ENCODE measurements around the gene ARFGAP3. TPM values are rescaled to one million over a fixed set of nuclear protein-coding genes. Genes with fewer than 3 reads are reported as not detected.

The ARFGAP3 gene
- total RNA-seq, 2 donors from 2014 or later = 38.0 to 46.3 TPM

- no peak for ATAC-seq (replicated peaks in 1 of 2)
- H3K27me3 Mint-ChIP-seq (ENCODE audit: low read depth) = no peaks in the 10 kb centered on the region
- H3K9me3 Mint-ChIP-seq = no peaks in the 10 kb centered on the region
- H3K36me3 Mint-ChIP-seq (ENCODE audit: insufficient read depth in 2 of 2) = peaks cover 0 to 3% of the 10 kb centered on the region in 2 donors
- no peak for DNase-seq
- H3K4me1 Mint-ChIP-seq (ENCODE audit: low read depth) = no peaks in the 10 kb centered on the region
- H3K4me3 Mint-ChIP-seq = no peak overlapping the region
- no peak overlapping the region for H3K27ac Mint-ChIP-seq
Measured at GRCh38 chr22:42879371-42880021, 22.4 kb upstream of the ARFGAP3 start.

GRCh38 chr22:42878561-42879305 is 21.7 kb upstream of the ARFGAP3 start:
- DNase-seq (no peak), ATAC-seq (replicated peaks in 1 of 2) (no peak)
- H3K4me1 Mint-ChIP-seq (ENCODE audit: low read depth) = no peaks in the 10 kb centered on the region
- H3K27ac Mint-ChIP-seq = peak overlapping the region; percentile 32
- H3K9me3 Mint-ChIP-seq = no peaks in the 10 kb centered on the region
- H3K27me3 Mint-ChIP-seq (ENCODE audit: low read depth) = no peaks in the 10 kb centered on the region
- H3K36me3 Mint-ChIP-seq (ENCODE audit: insufficient read depth in 2 of 2) = peaks cover 0 to 3% of the 10 kb centered on the region in 2 donors
- H3K4me3 Mint-ChIP-seq = no peak overlapping the region

- ATAC-seq (replicated peaks in 1 of 2) (no peak), DNase-seq (no peak)
- Mint-ChIP-seq H3K27me3 (ENCODE audit: low read depth) (no peaks in the 10 kb centered on the region), H3K9me3 (no peaks in the 10 kb centered on the region), H3K4me3 (no peak overlapping the region), H3K4me1 (ENCODE audit: low read depth) (no peaks in the 10 kb centered on the region), H3K36me3 (ENCODE audit: insufficient read depth in 2 of 2) (peaks cover 0 to 3% of the 10 kb centered on the region in 2 donors), H3K27ac (no peak overlapping the region)
Measured at GRCh38 chr22:42877597-42878340, 20.7 kb upstream of the ARFGAP3 start.

- H3K4me1 Mint-ChIP-seq (ENCODE audit: low read depth) = no peaks in the 10 kb centered on the region
- H3K27ac Mint-ChIP-seq = no peak overlapping the region
- no peak overlapping the region for H3K4me3 Mint-ChIP-seq
- H3K36me3 Mint-ChIP-seq (ENCODE audit: insufficient read depth in 2 of 2) = peaks cover 0 to 3% of the 10 kb centered on the region in 2 donors
- H3K9me3 Mint-ChIP-seq = no peaks in the 10 kb centered on the region
- no peaks in the 10 kb centered on the region for H3K27me3 Mint-ChIP-seq (ENCODE audit: low read depth)
- ATAC-seq (replicated peaks in 1 of 2) (no peak), DNase-seq (no peak)
Measured at GRCh38 chr22:42877158-42877557, 20.1 kb upstream of the ARFGAP3 start.

GRCh38 chr22:42876041-42876440 is 19.0 kb upstream of the ARFGAP3 start:
- H3K9me3 Mint-ChIP-seq = no peaks in the 10 kb centered on the region
- H3K36me3 Mint-ChIP-seq (ENCODE audit: insufficient read depth in 2 of 2) = peaks cover 0 to 3% of the 10 kb centered on the region in 2 donors
- no peak for ATAC-seq (replicated peaks in 1 of 2)
- H3K27ac Mint-ChIP-seq = no peak overlapping the region
- no peak for DNase-seq
- no peaks in the 10 kb centered on the region for H3K27me3 Mint-ChIP-seq (ENCODE audit: low read depth)
- no peak overlapping the region for H3K4me3 Mint-ChIP-seq
- H3K4me1 Mint-ChIP-seq (ENCODE audit: low read depth) = no peaks in the 10 kb centered on the region

GRCh38 chr22:42874010-42874409 is 16.9 kb upstream of the ARFGAP3 start:
- ATAC-seq (replicated peaks in 1 of 2) (no peak), DNase-seq (no peak)
- no peak overlapping the region for H3K4me3 Mint-ChIP-seq
- H3K27me3 Mint-ChIP-seq (ENCODE audit: low read depth) = no peaks in the 10 kb centered on the region
- peaks cover 0 to 3% of the 10 kb centered on the region in 2 donors for H3K36me3 Mint-ChIP-seq (ENCODE audit: insufficient read depth in 2 of 2)
- H3K4me1 Mint-ChIP-seq (ENCODE audit: low read depth) = no peaks in the 10 kb centered on the region
- H3K9me3 Mint-ChIP-seq = no peaks in the 10 kb centered on the region
- H3K27ac Mint-ChIP-seq = no peak overlapping the region

- H3K36me3 Mint-ChIP-seq (ENCODE audit: insufficient read depth in 2 of 2) = peaks cover 0 to 3% of the 10 kb centered on the region in 2 donors
- DNase-seq = no peak
Measured at GRCh38 chr22:42873356-42873755, 16.3 kb upstream of the ARFGAP3 start.

GRCh38 chr22:42872821-42873220 is 15.7 kb upstream of the ARFGAP3 start:
- peak overlapping the region; percentile 28 for H3K27ac Mint-ChIP-seq
- no peak overlapping the region for H3K4me3 Mint-ChIP-seq
- ATAC-seq (replicated peaks in 1 of 2) (no peak), DNase-seq (no peak)
- H3K9me3 Mint-ChIP-seq = no peaks in the 10 kb centered on the region
- peaks cover 2% of the 10 kb centered on the region for H3K4me1 Mint-ChIP-seq (ENCODE audit: low read depth)
- peaks cover 0 to 3% of the 10 kb centered on the region in 2 donors for H3K36me3 Mint-ChIP-seq (ENCODE audit: insufficient read depth in 2 of 2)
- H3K27me3 Mint-ChIP-seq (ENCODE audit: low read depth) = no peaks in the 10 kb centered on the region

More at GRCh38 chr22:42873356-42873755, 16.3 kb upstream of the ARFGAP3 start:
- Mint-ChIP-seq H3K27ac (no peak overlapping the region), H3K27me3 (ENCODE audit: low read depth) (no peaks in the 10 kb centered on the region), H3K4me3 (no peak overlapping the region), H3K9me3 (no peaks in the 10 kb centered on the region), H3K4me1 (ENCODE audit: low read depth) (no peaks in the 10 kb centered on the region)
- ATAC-seq (replicated peaks in 1 of 2) = peak; percentile 17 to 18

- no peak overlapping the region for H3K27ac Mint-ChIP-seq
- no peaks in the 10 kb centered on the region for H3K9me3 Mint-ChIP-seq
- ATAC-seq (replicated peaks in 1 of 2) (no peak), DNase-seq (no peak)
- H3K27me3 Mint-ChIP-seq (ENCODE audit: low read depth) = no peaks in the 10 kb centered on the region
- no peak overlapping the region for H3K4me3 Mint-ChIP-seq
- H3K36me3 Mint-ChIP-seq (ENCODE audit: insufficient read depth in 2 of 2) = peaks cover 0 to 3% of the 10 kb centered on the region in 2 donors
- peaks cover 7% of the 10 kb centered on the region for H3K4me1 Mint-ChIP-seq (ENCODE audit: low read depth)
Measured at GRCh38 chr22:42871146-42872050, 14.3 kb upstream of the ARFGAP3 start.

GRCh38 chr22:42869888-42870480 is 12.9 kb upstream of the ARFGAP3 start:
- Mint-ChIP-seq H3K27me3 (ENCODE audit: low read depth) (no peaks in the 10 kb centered on the region), H3K27ac (no peak overlapping the region), H3K4me3 (no peak overlapping the region), H3K36me3 (ENCODE audit: insufficient read depth in 2 of 2) (peaks cover 2 to 3% of the 10 kb centered on the region in 2 donors), H3K9me3 (no peaks in the 10 kb centered on the region), H3K4me1 (ENCODE audit: low read depth) (peaks cover 8% of the 10 kb centered on the region)
- no peak for ATAC-seq (replicated peaks in 1 of 2)
- no peak for DNase-seq

- no peak overlapping the region for H3K4me3 Mint-ChIP-seq
- no peak overlapping the region for H3K27ac Mint-ChIP-seq
- ATAC-seq (replicated peaks in 1 of 2) = no peak
- no peaks in the 10 kb centered on the region for H3K27me3 Mint-ChIP-seq (ENCODE audit: low read depth)
- no peak for DNase-seq
- H3K9me3 Mint-ChIP-seq = peaks cover 0 to 2% of the 10 kb centered on the region in 2 donors
- peaks cover 4 to 6% of the 10 kb centered on the region in 2 donors for H3K36me3 Mint-ChIP-seq (ENCODE audit: insufficient read depth in 2 of 2)
- peaks cover 13% of the 10 kb centered on the region for H3K4me1 Mint-ChIP-seq (ENCODE audit: low read depth)
Measured at GRCh38 chr22:42869463-42869862, 12.4 kb upstream of the ARFGAP3 start.

- peaks cover 15% of the 10 kb centered on the region for H3K4me1 Mint-ChIP-seq (ENCODE audit: low read depth)
- H3K36me3 Mint-ChIP-seq (ENCODE audit: insufficient read depth in 2 of 2) = peaks cover 4 to 6% of the 10 kb centered on the region in 2 donors
- no peak overlapping the region for H3K27ac Mint-ChIP-seq
- no peak for ATAC-seq (replicated peaks in 1 of 2)
- no peaks in the 10 kb centered on the region for H3K27me3 Mint-ChIP-seq (ENCODE audit: low read depth)
- peaks cover 0 to 2% of the 10 kb centered on the region in 2 donors for H3K9me3 Mint-ChIP-seq
- DNase-seq = no peak
- no peak overlapping the region for H3K4me3 Mint-ChIP-seq
Measured at GRCh38 chr22:42868751-42869251, 11.7 kb upstream of the ARFGAP3 start.
